Measurements from ENCODE around the gene CBLIF.
"Not testable (repeated sequence)": the region's sequence is repeated elsewhere in the genome, so short reads cannot be mapped to it uniquely, and the experiment has no call there.

The CBLIF gene

GRCh38 chr11:59846556-59846955 lies 1.3 kb upstream of the CBLIF start:
- DNase-seq, result no peak

GRCh38 chr11:59842316-59842715 lies 3.0 kb downstream of the CBLIF start:
- DNase-seq, result no peak

- no peak for DNase-seq
Observed at GRCh38 chr11:59841514-59841913, 3.8 kb downstream of the CBLIF start.

GRCh38 chr11:59839615-59840014 lies 5.7 kb downstream of the CBLIF start:
- no peak for DNase-seq

- no peak for DNase-seq
Observed at GRCh38 chr11:59833602-59834001, 11.7 kb downstream of the CBLIF start.

- no peak for DNase-seq
Observed at GRCh38 chr11:59829358-59829757, 15.9 kb downstream of the CBLIF start.

GRCh38 chr11:59822989-59823566 lies 22.2 kb downstream of the CBLIF start:
- no peak for DNase-seq

GRCh38 chr11:59818572-59818971 lies 26.7 kb downstream of the CBLIF start:
- no peak for DNase-seq

GRCh38 chr11:59816434-59816833 lies 28.9 kb downstream of the CBLIF start:
- not testable (repeated sequence) for DNase-seq

- no peak for DNase-seq
Observed at GRCh38 chr11:59815754-59816153, 29.5 kb downstream of the CBLIF start.

GRCh38 chr11:59814021-59814420 lies 31.3 kb downstream of the CBLIF start:
- no peak for DNase-seq

- no peak for DNase-seq
Observed at GRCh38 chr11:59813364-59813763, 31.9 kb downstream of the CBLIF start.

GRCh38 chr11:59812220-59812619 lies 33.1 kb downstream of the CBLIF start:
- DNase-seq, result no peak

- DNase-seq, result no peak
Observed at GRCh38 chr11:59810911-59811259, 34.4 kb downstream of the CBLIF start.

GRCh38 chr11:59810189-59810910 lies 34.9 kb downstream of the CBLIF start, which contains the start of gene MRPL16:
Gene MRPL16, minus strand, starts transcription at chr11:59810778. Its CDS starts 120 bp downstream, at chr11:59810658.
- peak; percentile 79 to 87 (median 82) for DNase-seq

- DNase-seq, result no peak
Observed at GRCh38 chr11:59807047-59807610, 38.2 kb downstream of the CBLIF start.

- DNase-seq, result no peak
Observed at GRCh38 chr11:59804061-59804460, 41.2 kb downstream of the CBLIF start.

- no peak for DNase-seq
Observed at GRCh38 chr11:59802639-59803176, 42.6 kb downstream of the CBLIF start.

GRCh38 chr11:59801981-59802638 lies 43.2 kb downstream of the CBLIF start:
- DNase-seq, result no peak

- DNase-seq, result no peak
Observed at GRCh38 chr11:59801160-59801706, 44.1 kb downstream of the CBLIF start.

GRCh38 chr11:59800390-59801025 lies 44.8 kb downstream of the CBLIF start:
- DNase-seq, result no peak

GRCh38 chr11:59794417-59794816 lies 50.9 kb downstream of the CBLIF start:
- no peak for DNase-seq

- DNase-seq, result no peak
Observed at GRCh38 chr11:59792507-59792906, 52.8 kb downstream of the CBLIF start.

Data from activated naive CD4-positive, alpha-beta T cell (primary cell).